Calu3 (cell line): ENCODE results near the gene SERPING1. TPM values are rescaled to one million over a fixed set of nuclear protein-coding genes. Genes with fewer than 3 reads are reported as not detected.

ENCODE experiments used
- BruUV-seq: library from RNA; stranded (reverse); fragments of 400-500 nt; replicated peaks from 2 replicates; lab custom pipeline; 2021; lab: Mats Ljungman, UMichigan
- CTCF ChIA-PET: fragments of 300-600 bp; sonication (Branson Sonifier 250); formaldehyde crosslinking; loops from one replicate; lab custom pipeline; 2022; ENCODE audit warnings: antibody characterized with exemption; lab: Charles Lee
- DNase-seq: peaks from one replicate; pipeline ENCODE4 v3.0.0; 2022
- H3K27ac Mint-ChIP-seq: one replicate; pipeline ENCODE4 v1.8.0; 2022; ENCODE audit warnings: mixed read lengths; ENCODE audit not compliant: unreplicated experiment
- H3K27me3 Mint-ChIP-seq: one replicate; pipeline ENCODE4 v1.8.0; 2022; ENCODE audit warnings: mixed read lengths; ENCODE audit not compliant: unreplicated experiment
- H3K36me3 Mint-ChIP-seq: one replicate; pipeline ENCODE4 v1.8.0; 2022; ENCODE audit warnings: mild to moderate bottlenecking, moderate library complexity, mixed read lengths; ENCODE audit not compliant: insufficient read depth, unreplicated experiment
- H3K4me1 Mint-ChIP-seq: one replicate; pipeline ENCODE4 v1.8.0; 2022; ENCODE audit warnings: mild to moderate bottlenecking, low read depth, mixed read lengths; ENCODE audit not compliant: unreplicated experiment
- H3K4me3 Mint-ChIP-seq: one replicate; pipeline ENCODE4 v1.8.0; 2022; ENCODE audit warnings: mild to moderate bottlenecking, low read depth, moderate library complexity, mixed read lengths; ENCODE audit not compliant: unreplicated experiment
- H3K9me3 Mint-ChIP-seq: one replicate; pipeline ENCODE4 v1.8.0; 2022; ENCODE audit warnings: low read depth, mixed read lengths; ENCODE audit not compliant: unreplicated experiment
- CTCF ChIP-seq: fragments of 200-600 bp; IDR thresholded peaks from one replicate; pipeline ENCODE4 v1.8.0; 2022; ENCODE audit warnings: antibody characterized with exemption; ENCODE audit not compliant: unreplicated experiment
- intact Hi-C: fragments of 100-400 bp; cut with micrococcal nuclease; formaldehyde crosslinking; loops from one replicate; pipeline ENCODE4 v1.10.0; 2022; ENCODE audit not compliant: unreplicated experiment
- total RNA-seq: library from RNA; stranded (reverse); gene quantifications from 2 replicates; pipeline ENCODE4 v1.2.3, GENCODE V29; 2022

The SERPING1 gene
- total RNA-seq, 1 experiment from 2014 or later = 61.8 TPM

GRCh38 chr11:57630171-57630570 lies 32.7 kb downstream of the SERPING1 start:
- intact Hi-C loops = no loop called here
- CTCF ChIA-PET = no interaction called here
- Mint-ChIP-seq H3K36me3 (no peaks in the 10 kb centered on the region), H3K27me3 (peaks cover 41% of the 10 kb centered on the region), H3K9me3 (peaks cover 3% of the 10 kb centered on the region), H3K27ac (no peak overlapping the region), H3K4me3 (no peak overlapping the region), H3K4me1 (no peaks in the 10 kb centered on the region)
- TF ChIP-seq CTCF = no peak
- no TSS peak for BruUV-seq
- DNase-seq = no peak

- H3K4me3 Mint-ChIP-seq = no peak overlapping the region
- DNase-seq = no peak
- intact Hi-C loops = no loop called here
- H3K36me3 Mint-ChIP-seq = no peaks in the 10 kb centered on the region
- no TSS peak for BruUV-seq
- H3K9me3 Mint-ChIP-seq = peaks cover 3% of the 10 kb centered on the region
- CTCF ChIA-PET = interaction anchor here (0.6 kb wide), 1 partner anchor 20 kb away, joined by 4 read pairs; no protein-coding TSS in a partner anchor
- TF ChIP-seq CTCF = no peak
- H3K4me1 Mint-ChIP-seq = no peaks in the 10 kb centered on the region
- H3K27ac Mint-ChIP-seq = no peak overlapping the region
- H3K27me3 Mint-ChIP-seq = peaks cover 42% of the 10 kb centered on the region
These were observed 34.6 kb downstream of the SERPING1 start for GRCh38 chr11:57632116-57632515.

- H3K27me3 Mint-ChIP-seq = peaks cover 50% of the 10 kb centered on the region
- TF ChIP-seq CTCF = no peak
These were observed 36.0 kb downstream of the SERPING1 start for GRCh38 chr11:57633394-57634070.

GRCh38 chr11:57634311-57634710 lies 36.8 kb downstream of the SERPING1 start:
- Mint-ChIP-seq H3K9me3 (no peaks in the 10 kb centered on the region), H3K4me1 (no peaks in the 10 kb centered on the region), H3K27me3 (peaks cover 58% of the 10 kb centered on the region), H3K27ac (no peak overlapping the region), H3K36me3 (peaks cover 12% of the 10 kb centered on the region), H3K4me3 (no peak overlapping the region)
- BruUV-seq = no TSS peak
- DNase-seq = no peak
- CTCF ChIA-PET = interaction anchor here (0.7 kb wide), 1 partner anchor 10 kb away, joined by 4 read pairs; no protein-coding TSS in a partner anchor
- TF ChIP-seq CTCF = no peak
- intact Hi-C loops = no loop called here

More at GRCh38 chr11:57633394-57634070, 36.0 kb downstream of the SERPING1 start:
- no peak for DNase-seq
- Mint-ChIP-seq H3K4me3 (no peak overlapping the region), H3K4me1 (no peaks in the 10 kb centered on the region), H3K27ac (no peak overlapping the region), H3K36me3 (peaks cover 7% of the 10 kb centered on the region), H3K9me3 (no peaks in the 10 kb centered on the region)
- CTCF ChIA-PET = no interaction called here
- intact Hi-C loops = no loop called here
- no TSS peak for BruUV-seq
